CD14-positive monocyte (primary cell): ENCODE results near the gene POMGNT2. TPM values are rescaled to one million over a fixed set of nuclear protein-coding genes. Genes with fewer than 3 reads are reported as not detected.
A peak's percentile ranks its signal among the peaks of the same experiment; 100 is the strongest.

Experiments
- DNase-seq, 3 donors: peaks; one replicate each; pipeline ENCODE4 v3.0.0-alpha.2; 2011 to 2022
- H2AFZ ChIP-seq: 2 replicates; pipeline ENCODE4 v1.6.0; 2012; ENCODE audit warnings: mild to moderate bottlenecking, low read depth, low read length, inconsistent platforms; ENCODE audit not compliant: insufficient read depth, poor library complexity, severe bottlenecking
- H3K27ac ChIP-seq, 2 donors: 1 replicate in 1 of 2; 2 replicates in 1 of 2; pipeline ENCODE4 v1.5.1; 2012 to 2013; ENCODE audit warnings: low read length in 2 of 2, control low read depth in 1 of 2, inconsistent platforms in 1 of 2, low read depth in 1 of 2, mild to moderate bottlenecking in 1 of 2
- H3K27me3 ChIP-seq, 2 donors: one replicate each; pipeline versions ENCODE4 v1.6.0 to v1.6.1; 2011 to 2013; ENCODE audit warnings: low read length in 2 of 2; ENCODE audit not compliant: control insufficient read depth in 2 of 2, insufficient read depth in 2 of 2
- H3K36me3 ChIP-seq, 2 donors: replicated peaks in 1 of 2; 1 replicate in 1 of 2; 2 replicates in 1 of 2; pipeline versions ENCODE4 v1.5.1 to v1.6.1; 2012 to 2013; ENCODE audit warnings: low read length in 2 of 2, control low read depth in 1 of 2, inconsistent platforms in 1 of 2, mild to moderate bottlenecking in 1 of 2; ENCODE audit not compliant: insufficient read depth in 2 of 2, control insufficient read depth in 1 of 2
- H3K4me1 ChIP-seq, 2 donors: 1 replicate in 1 of 2; 2 replicates in 1 of 2; pipeline versions ENCODE4 v1.5.1 to v1.6.1; 2012 to 2013; ENCODE audit warnings: low read length in 2 of 2, control low read depth in 1 of 2, inconsistent platforms in 1 of 2, mild to moderate bottlenecking in 1 of 2, moderate library complexity in 1 of 2; ENCODE audit not compliant: insufficient read depth in 2 of 2, control insufficient read depth in 1 of 2
- H3K4me2 ChIP-seq: replicated peaks from 2 replicates; pipeline ENCODE3; 2012; ENCODE audit warnings: low read length, moderate library complexity, mild to moderate bottlenecking; ENCODE audit not compliant: poor library complexity, severe bottlenecking; ENCODE audit errors: extremely low read depth
- H3K4me3 ChIP-seq, 3 experiments: fragments of 200-600 bp in 1 of 3; sonication (generic) in 1 of 3; replicated peaks in 1 of 3; 1 replicate in 2 of 3; 2 replicates in 1 of 3; pipeline ENCODE4 v1.5.1; 2011 to 2013; ENCODE audit warnings: low read length in 3 of 3, mild to moderate bottlenecking in 3 of 3, control low read depth in 2 of 3, low read depth in 2 of 3, inconsistent platforms in 1 of 3, moderate library complexity in 1 of 3
- H3K79me2 ChIP-seq: 2 replicates; pipeline ENCODE4 v1.6.0; 2012; ENCODE audit warnings: mild to moderate bottlenecking, control low read depth, inconsistent platforms, low read length, moderate library complexity; ENCODE audit not compliant: insufficient read depth
- H3K9ac ChIP-seq: 2 replicates; pipeline ENCODE4 v1.6.0; 2017; ENCODE audit warnings: low read length, mild to moderate bottlenecking; ENCODE audit not compliant: insufficient read depth, poor library complexity, severe bottlenecking
- H3K9me3 ChIP-seq, 2 donors: replicated peaks in 1 of 2; 1 replicate in 1 of 2; 2 replicates in 1 of 2; pipeline versions ENCODE4 v1.5.1 to v1.6.1; 2012 to 2013; ENCODE audit warnings: low read length in 2 of 2, control low read depth in 1 of 2; ENCODE audit not compliant: control insufficient read depth in 1 of 2, insufficient read depth in 1 of 2
- H4K20me1 ChIP-seq: 2 replicates; pipeline ENCODE4 v1.6.0; 2012; ENCODE audit warnings: mild to moderate bottlenecking, low read length, control low read depth, moderate library complexity; ENCODE audit not compliant: insufficient read depth
- H3K27ac Mint-ChIP-seq, 7 donors: one replicate each; pipeline ENCODE4 v1.8.0; 2020; ENCODE audit warnings: mild to moderate bottlenecking in 7 of 7, mixed read lengths in 7 of 7, moderate library complexity in 6 of 7, inconsistent platforms in 2 of 7
- H3K27me3 Mint-ChIP-seq, 3 donors: one replicate each; pipeline ENCODE4 v1.8.0; 2021 to 2022; ENCODE audit warnings: low read depth in 3 of 3, mild to moderate bottlenecking in 3 of 3, mixed read lengths in 3 of 3, moderate library complexity in 3 of 3, inconsistent platforms in 1 of 3
- H3K36me3 Mint-ChIP-seq, 2 donors: one replicate each; pipeline ENCODE4 v1.8.0; 2020; ENCODE audit warnings: mixed read lengths in 2 of 2, inconsistent platforms in 1 of 2, mild to moderate bottlenecking in 1 of 2
- H3K4me1 Mint-ChIP-seq: one replicate; pipeline ENCODE4 v1.8.0; 2020; ENCODE audit warnings: mild to moderate bottlenecking, mixed read lengths
- H3K4me3 Mint-ChIP-seq, 2 donors: one replicate each; pipeline ENCODE4 v1.8.0; 2020; ENCODE audit warnings: mild to moderate bottlenecking in 2 of 2, mixed read lengths in 2 of 2, moderate library complexity in 1 of 2
- H3K9me3 Mint-ChIP-seq, 7 donors: one replicate each; pipeline ENCODE4 v1.8.0; 2020 to 2022; ENCODE audit warnings: mixed read lengths in 7 of 7, mild to moderate bottlenecking in 6 of 7, moderate library complexity in 6 of 7, inconsistent platforms in 2 of 7
- CTCF ChIP-seq: fragments of 200-600 bp; IDR thresholded peaks from one replicate; pipeline ENCODE4 v1.8.0; 2022; ENCODE audit warnings: antibody characterized with exemption, mild to moderate bottlenecking
- WGBS: methylation state at CpG from one replicate; pipeline ENCODE4 v1.1.5; 2013; ENCODE audit warnings: missing lambda C conversion rate; ENCODE audit not compliant: insufficient coverage; 5-methylcytosine and 5-hydroxymethylcytosine counted together
- intact Hi-C, 2 donors: fragments of 100-400 bp; cut with micrococcal nuclease; formaldehyde crosslinking; loops; one replicate each; pipeline versions ENCODE4 v1.15.0 to v1.15.1; 2023
- polyA minus RNA-seq: library from RNA; depleted of rRNA, polyadenylated mRNA; stranded (reverse); fragments of >200 nt; gene quantifications from 2 replicates; pipeline ENCODE4 v1.2.3, GENCODE V29; 2012
- polyA plus RNA-seq, 3 donors: library from polyadenylated mRNA; depleted of rRNA in 1 of 3; unstranded in 2 of 3; stranded (reverse) in 1 of 3; fragments of 300-500 nt in 2 of 3; fragments of >200 nt in 1 of 3; fragmentation: Illumina TruSeq in 2 of 3; gene quantifications; 1 replicate in 2 of 3; 2 replicates in 1 of 3; pipeline ENCODE4 v1.2.3, GENCODE V29; 2012 to 2021
- total RNA-seq, 12 experiments: library from RNA in 1 of 12; stranded (reverse) in 1 of 12; fragments of 120-200 nt in 1 of 12; gene quantifications; one replicate each; pipeline ENCODE4 v1.2.4 and lab custom pipeline; 2013 to 2026; ENCODE audit warnings: mixed read lengths in 6 of 12, inconsistent platforms in 1 of 12

Gene POMGNT2
- 3.1 TPM for total RNA-seq (2013)
- polyA plus RNA-seq (1 to 10 TPM; 4.3 to 5.1 (median 4.4) TPM), polyA minus RNA-seq (3.6 and 4.0 TPM in 2 replicates), total RNA-seq (lab: John Stamatoyannopoulos, UW) (0.93 to 13.3 (median 9.9) reads per million in 11 experiments)

GRCh38 chr3:43105596-43106292, at the start of gene POMGNT2:
POMGNT2 (minus strand) TSS chr3:43106079; CDS start chr3:43081431, 24,648 bp downstream.
- Mint-ChIP-seq H3K4me3 (peak within 1 kb of the TSS; percentile 78 to 86), H3K36me3 (no peaks in the 10 kb centered on the region), H3K27ac (peak within 1 kb of the TSS in 1 of 7 donors; percentile 7), H3K4me1 (peaks cover 15% of the 10 kb centered on the region), H3K9me3 (peaks cover 0 to 2% (median 0%) of the 10 kb centered on the region in 7 donors), H3K27me3 (peaks cover 4 to 22% (median 12%) of the 10 kb centered on the region in 3 donors)
- WGBS: under 1% methylated on average over 65 of the region's 71 CpGs
- Histone ChIP-seq H3K4me1 (peaks cover 9 to 14% of the 10 kb centered on the region in 2 donors), H3K9ac (peak within 1 kb of the TSS; percentile 74), H4K20me1 (no peaks in the 10 kb centered on the region), H3K27me3 (peaks cover 0 to 7% of the 10 kb centered on the region in 2 donors), H2AFZ (peak within 1 kb of the TSS; percentile 97), H3K4me3 (peak within 1 kb of the TSS; percentile 58 to 80 (median 76)), H3K9me3 (no peaks in the 10 kb centered on the region), H3K79me2 (no peaks in the 10 kb centered on the region), H3K36me3 (no peaks in the 10 kb centered on the region), H3K4me2 (peak within 1 kb of the TSS; percentile 84), H3K27ac (no peak within 1 kb of the TSS)
- no peak for TF ChIP-seq CTCF
- intact Hi-C loops: no loop called here
- DNase-seq: peak; percentile 54 to 71 (median 59)

- Mint-ChIP-seq H3K4me3 (no peak overlapping the region), H3K9me3 (peaks cover 2 to 9% (median 7%) of the 10 kb centered on the region in 7 donors), H3K4me1 (no peaks in the 10 kb centered on the region), H3K27ac (no peak overlapping the region), H3K27me3 (peaks cover 9 to 18% (median 15%) of the 10 kb centered on the region in 3 donors), H3K36me3 (no peaks in the 10 kb centered on the region)
- H3K4me2 ChIP-seq: no peak overlapping the region
- WGBS: 90% methylated on average over 5 of the region's 5 CpGs
- H3K79me2 ChIP-seq: no peaks in the 10 kb centered on the region
- no peak overlapping the region for H3K9ac ChIP-seq
- H3K4me1 ChIP-seq: no peaks in the 10 kb centered on the region
- TF ChIP-seq CTCF: no peak
- no peaks in the 10 kb centered on the region for H3K36me3 ChIP-seq
- no peak for DNase-seq
- H4K20me1 ChIP-seq: no peaks in the 10 kb centered on the region
- peaks cover 0 to 6% of the 10 kb centered on the region in 2 donors for H3K9me3 ChIP-seq
- peaks cover 9 to 13% of the 10 kb centered on the region in 2 donors for H3K27me3 ChIP-seq
- H3K4me3 ChIP-seq: no peak overlapping the region
- intact Hi-C loops: no loop called here
- H3K27ac ChIP-seq: no peak overlapping the region
- H2AFZ ChIP-seq: no peak overlapping the region
These were observed 49.1 kb upstream of the POMGNT2 start for GRCh38 chr3:43154980-43155379.
